Measurements from ENCODE around the gene NCCRP1.

GRCh38 chr19:39206122-39206521 is 9.4 kb downstream of the NCCRP1 start:
- TF ChIP-seq CTCF (IDR thresholded peaks at IDR 0.05), result no peak
- TF ChIP-seq POLR2AphosphoS5 (IDR thresholded peaks at IDR 0.05), result no peak
- no peak for TF ChIP-seq POLR2A (IDR thresholded peaks at IDR 0.05)
